Fibroblast of lung (primary cell): ENCODE data around the gene RPS6KA2. TPM values are rescaled to one million over a fixed set of nuclear protein-coding genes. Genes with fewer than 3 reads are reported as not detected.

Experiments
- DNase-seq, 2 donors: peaks; one replicate each; pipeline versions ENCODE4 v3.0.0 to v3.0.0-alpha.2; 2010; ENCODE audit warnings: low read depth in 2 of 2
- H2AFZ ChIP-seq: 2 replicates; pipeline ENCODE4 v1.5.1; 2012; ENCODE audit warnings: low read length, control low read depth, inconsistent platforms
- H3K27ac ChIP-seq: 2 replicates; pipeline ENCODE4 v1.5.1; 2011; ENCODE audit warnings: low read length, control low read depth; ENCODE audit not compliant: insufficient read depth
- H3K27me3 ChIP-seq: 2 replicates; pipeline ENCODE4 v1.5.1; 2011; ENCODE audit warnings: mild to moderate bottlenecking, low read length; ENCODE audit not compliant: control insufficient read depth, insufficient read depth
- H3K36me3 ChIP-seq: 2 replicates; pipeline ENCODE4 v1.5.1; 2011; ENCODE audit warnings: low read length; ENCODE audit not compliant: control insufficient read depth, insufficient read depth
- H3K4me1 ChIP-seq: 2 replicates; pipeline ENCODE4 v1.5.1; 2011; ENCODE audit warnings: low read length; ENCODE audit not compliant: control insufficient read depth, insufficient read depth; ENCODE audit errors: extremely low read depth
- H3K4me2 ChIP-seq: 2 replicates; pipeline ENCODE4 v1.5.1; 2011; ENCODE audit warnings: low read length, control low read depth; ENCODE audit not compliant: insufficient read depth; ENCODE audit errors: extremely low read depth
- H3K4me3 ChIP-seq, 4 experiments: fragments of 200-600 bp in 1 of 4; sonication (generic) in 1 of 4; replicated peaks in 1 of 4; 2 replicates each; pipeline ENCODE4 v1.5.1; 2011 to 2016; ENCODE audit warnings: low read length in 4 of 4, low read depth in 3 of 4, mild to moderate bottlenecking in 3 of 4, control low read depth in 2 of 4, inconsistent platforms in 1 of 4, mixed read lengths in 1 of 4; ENCODE audit not compliant: insufficient read depth in 1 of 4; ENCODE audit errors: control extremely low read depth in 1 of 4
- H3K79me2 ChIP-seq: 2 replicates; pipeline ENCODE4 v1.5.1; 2012; ENCODE audit warnings: mild to moderate bottlenecking, low read length, inconsistent platforms; ENCODE audit not compliant: control insufficient read depth, insufficient read depth
- H3K9ac ChIP-seq: 2 replicates; pipeline ENCODE4 v1.5.1; 2011; ENCODE audit warnings: mild to moderate bottlenecking, low read length, control low read depth; ENCODE audit not compliant: insufficient read depth
- H3K9me3 ChIP-seq: 2 replicates; pipeline ENCODE4 v1.5.1; 2012; ENCODE audit warnings: low read depth, low read length; ENCODE audit not compliant: control insufficient read depth, insufficient read depth
- H4K20me1 ChIP-seq: 2 replicates; pipeline ENCODE4 v1.5.1; 2011; ENCODE audit warnings: low read length; ENCODE audit not compliant: control insufficient read depth, insufficient read depth; ENCODE audit errors: extremely low read depth
- EZH2 ChIP-seq: IDR thresholded peaks from 2 replicates; pipeline ENCODE4 v1.5.1; 2012; ENCODE audit warnings: low read length, control low read depth, mild to moderate bottlenecking; ENCODE audit errors: missing control alignments
- polyA plus RNA-seq, 2 donors: library from polyadenylated mRNA; depleted of rRNA in 1 of 2; stranded (reverse) in 1 of 2; unstranded in 1 of 2; fragments of >200 nt; gene quantifications; 2 replicates each; pipeline ENCODE4 v1.2.1, GENCODE V29; 2011 to 2012; ENCODE audit warnings: missing spikeins in 1 of 2
- total RNA-seq: library from RNA; depleted of rRNA; stranded (reverse); fragments of >200 nt; gene quantifications from 2 replicates; pipeline ENCODE4 v1.2.1, GENCODE V29; 2014
- TF ChIP-seq, protein P1 (sequence below), 2 donors: IDR thresholded peaks in 1 of 2; conservative IDR thresholded peaks in 1 of 2; 1 replicate in 1 of 2; 2 replicates in 1 of 2; pipeline ENCODE4 v1.5.1; 2011 to 2012; ENCODE audit warnings: low read length in 2 of 2, control low read depth in 1 of 2, inconsistent platforms in 1 of 2, low read depth in 1 of 2, mild to moderate bottlenecking in 1 of 2

The RPS6KA2 gene
- total and polyA plus RNA-seq, 2 donors (not counting 1 experiment from before 2014, with no cell fraction given): 66.8 to 116 TPM

DNA sequence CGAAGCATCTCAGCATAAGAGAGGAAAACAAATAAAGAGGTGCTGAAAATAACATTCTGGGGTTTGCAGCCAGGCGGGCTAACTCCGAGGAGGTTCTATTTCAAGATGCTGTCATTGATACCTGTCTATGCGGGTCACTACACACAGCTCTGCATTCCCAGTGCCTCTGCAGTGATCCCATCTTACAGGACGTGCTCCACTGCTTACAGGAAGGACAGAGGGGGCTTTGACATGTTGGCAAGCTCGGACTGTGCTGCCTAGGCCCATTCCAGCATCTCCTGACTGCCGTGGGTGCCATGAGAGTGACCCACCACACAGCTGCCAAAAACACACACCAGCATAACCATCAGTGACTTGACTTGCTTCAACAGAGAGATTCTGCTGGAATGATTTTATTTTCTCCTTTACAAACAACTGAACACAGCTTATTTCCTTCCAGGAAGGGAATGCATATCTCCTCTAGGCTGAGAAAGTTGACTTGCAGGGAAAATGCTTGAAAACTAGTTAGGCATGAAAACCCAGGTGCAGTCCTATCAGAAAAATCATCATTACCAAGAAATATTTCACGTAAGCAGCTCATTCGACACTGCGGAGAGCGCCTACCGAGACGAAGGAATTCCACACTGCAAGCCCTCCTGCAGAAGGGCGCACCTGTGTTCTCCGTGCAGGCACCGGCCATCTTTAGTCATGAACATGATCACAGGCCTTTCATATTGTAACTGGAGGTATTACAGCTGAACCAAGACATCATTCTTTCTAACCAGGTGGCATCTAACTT, 103.1 kb downstream of the RPS6KA2 start:
- Histone ChIP-seq H3K36me3 (peaks cover 12% of the 10 kb centered on the region), H3K27me3 (no peaks in the 10 kb centered on the region), H3K79me2 (no peaks in the 10 kb centered on the region), H3K27ac (no peak overlapping the region), H3K4me2 (no peak overlapping the region), H3K4me3 (no peak overlapping the region), H2AFZ (no peak overlapping the region), H3K9ac (no peak overlapping the region), H3K9me3 (no peaks in the 10 kb centered on the region), H3K4me1 (peaks cover 2% of the 10 kb centered on the region), H4K20me1 (no peaks in the 10 kb centered on the region)
- TF ChIP-seq, protein P1, sequence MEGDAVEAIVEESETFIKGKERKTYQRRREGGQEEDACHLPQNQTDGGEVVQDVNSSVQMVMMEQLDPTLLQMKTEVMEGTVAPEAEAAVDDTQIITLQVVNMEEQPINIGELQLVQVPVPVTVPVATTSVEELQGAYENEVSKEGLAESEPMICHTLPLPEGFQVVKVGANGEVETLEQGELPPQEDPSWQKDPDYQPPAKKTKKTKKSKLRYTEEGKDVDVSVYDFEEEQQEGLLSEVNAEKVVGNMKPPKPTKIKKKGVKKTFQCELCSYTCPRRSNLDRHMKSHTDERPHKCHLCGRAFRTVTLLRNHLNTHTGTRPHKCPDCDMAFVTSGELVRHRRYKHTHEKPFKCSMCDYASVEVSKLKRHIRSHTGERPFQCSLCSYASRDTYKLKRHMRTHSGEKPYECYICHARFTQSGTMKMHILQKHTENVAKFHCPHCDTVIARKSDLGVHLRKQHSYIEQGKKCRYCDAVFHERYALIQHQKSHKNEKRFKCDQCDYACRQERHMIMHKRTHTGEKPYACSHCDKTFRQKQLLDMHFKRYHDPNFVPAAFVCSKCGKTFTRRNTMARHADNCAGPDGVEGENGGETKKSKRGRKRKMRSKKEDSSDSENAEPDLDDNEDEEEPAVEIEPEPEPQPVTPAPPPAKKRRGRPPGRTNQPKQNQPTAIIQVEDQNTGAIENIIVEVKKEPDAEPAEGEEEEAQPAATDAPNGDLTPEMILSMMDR (conservative IDR thresholded peaks at IDR 0.05 in 1 of 2, IDR thresholded peaks at IDR 0.05 in 1 of 2; ENCODE audit: low read depth in 1 of 2, low read length in 2 of 2): no peak
- no peak for TF ChIP-seq EZH2
- DNase-seq: no peak

DNA sequence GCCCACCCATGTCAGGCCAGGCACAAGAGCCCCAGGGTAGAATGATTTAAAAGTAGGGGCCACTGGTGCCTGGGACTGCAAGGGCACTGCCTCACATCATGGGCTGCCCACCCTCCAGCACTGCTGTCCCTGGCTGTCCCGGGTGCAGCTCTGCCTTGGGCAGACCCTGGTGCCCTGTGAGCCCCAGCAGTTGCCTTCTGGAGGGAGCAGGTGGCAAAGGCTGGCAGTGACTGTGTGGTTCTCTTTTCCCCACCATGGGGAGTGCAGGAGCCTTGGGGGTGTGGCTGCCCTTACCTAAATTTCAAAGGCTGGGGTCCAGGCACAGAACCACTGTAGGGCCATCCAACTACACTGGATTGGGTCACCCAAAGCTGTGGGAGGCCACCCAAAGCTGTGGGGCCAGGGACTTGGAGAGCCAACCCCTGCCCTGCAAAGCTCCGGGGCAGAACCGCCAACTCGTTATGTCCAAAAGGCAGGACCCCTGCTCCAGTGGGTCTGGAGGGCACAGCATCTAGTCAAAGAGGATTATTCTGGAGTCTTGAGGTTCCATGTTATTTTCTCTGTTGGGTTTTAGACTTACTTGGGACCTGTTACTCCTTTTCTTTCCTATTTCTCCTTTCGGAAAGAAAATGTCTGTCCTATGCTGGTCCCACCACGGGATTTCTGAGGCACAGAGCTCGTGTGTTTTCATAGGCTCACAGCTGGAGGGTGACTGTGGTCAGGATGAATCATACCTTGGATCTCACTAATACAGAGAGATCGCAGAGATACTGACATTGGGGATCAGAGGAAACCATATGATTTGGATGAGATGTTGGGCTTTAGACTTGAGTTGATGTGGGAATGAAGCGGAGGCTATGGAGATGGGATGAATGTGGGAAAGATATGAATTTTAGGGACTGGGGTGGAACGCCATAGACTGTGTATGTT, 105.9 kb downstream of the RPS6KA2 start:
- no peaks in the 10 kb centered on the region for H3K9me3 ChIP-seq
- H3K27me3 ChIP-seq: no peaks in the 10 kb centered on the region
- peak; percentile 34 to 56 for DNase-seq
- H3K4me2 ChIP-seq: no peak overlapping the region
- no peak overlapping the region for H3K4me3 ChIP-seq
- no peaks in the 10 kb centered on the region for H3K79me2 ChIP-seq
- no peaks in the 10 kb centered on the region for H4K20me1 ChIP-seq
- H3K27ac ChIP-seq: no peak overlapping the region
- H2AFZ ChIP-seq: no peak overlapping the region
- H3K4me1 ChIP-seq: peaks cover 2% of the 10 kb centered on the region
- H3K36me3 ChIP-seq: peaks cover 6% of the 10 kb centered on the region
- H3K9ac ChIP-seq: no peak overlapping the region
- TF ChIP-seq, protein P1 (conservative IDR thresholded peaks at IDR 0.05 in 1 of 2, IDR thresholded peaks at IDR 0.05 in 1 of 2; ENCODE audit: low read depth in 1 of 2, low read length in 2 of 2): no peak
- TF ChIP-seq EZH2: no peak

DNA sequence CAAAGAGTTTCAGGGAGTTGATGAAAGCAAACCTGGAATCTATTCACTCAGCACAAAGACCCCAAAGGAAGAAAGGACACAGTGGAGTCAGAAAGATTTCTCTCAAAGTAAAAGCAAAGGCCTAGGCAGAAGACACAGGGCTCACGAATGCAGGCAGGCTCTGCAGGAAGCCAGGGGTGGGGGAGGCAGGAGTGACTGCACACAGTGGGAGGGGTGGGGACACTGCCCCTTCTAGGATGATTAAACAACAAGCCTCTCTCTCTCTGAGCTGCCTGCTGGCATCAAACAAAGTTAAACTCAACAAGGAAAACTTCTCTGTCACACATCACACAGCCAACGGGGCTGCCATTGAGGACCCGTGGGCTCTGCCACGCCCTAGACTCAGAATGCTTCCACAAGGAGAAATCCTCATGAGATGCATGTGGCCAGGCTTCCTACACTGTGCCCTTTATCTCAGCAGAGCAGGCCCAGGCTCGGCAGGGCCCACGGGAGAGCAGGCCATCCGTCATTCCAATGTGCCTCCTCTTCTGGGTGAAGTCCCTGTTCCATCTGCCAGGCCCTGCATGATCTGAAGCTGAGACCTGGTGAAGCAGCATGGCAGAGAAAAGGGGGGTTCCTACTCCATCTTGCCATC, 110.7 kb downstream of the RPS6KA2 start:
- Histone ChIP-seq H3K4me1 (peaks cover 10% of the 10 kb centered on the region), H3K27me3 (no peaks in the 10 kb centered on the region), H3K27ac (no peak overlapping the region), H3K36me3 (peaks cover 1% of the 10 kb centered on the region), H3K79me2 (no peaks in the 10 kb centered on the region), H3K4me2 (no peak overlapping the region), H4K20me1 (no peaks in the 10 kb centered on the region), H3K9me3 (no peaks in the 10 kb centered on the region), H2AFZ (no peak overlapping the region), H3K4me3 (no peak overlapping the region), H3K9ac (no peak overlapping the region)
- TF ChIP-seq, protein P1 (conservative IDR thresholded peaks at IDR 0.05 in 1 of 2, IDR thresholded peaks at IDR 0.05 in 1 of 2; ENCODE audit: low read depth in 1 of 2, low read length in 2 of 2): no peak
- no peak for TF ChIP-seq EZH2
- DNase-seq: peak in 1 of 2 donors; percentile 8
